DOHH2 (cell line): ENCODE results near the gene ATP1A3.

Source experiments
- EZH2phosphoT487 ChIP-seq: fragments of 200-600 bp; sonication (generic); IDR thresholded peaks from 2 replicates; pipeline ENCODE4 v1.6.1; 2017; ENCODE audit warnings: borderline replicate concordance, mild to moderate bottlenecking, antibody characterized with exemption, low read length, moderate library complexity, mixed read lengths
- TF ChIP-seq, protein P1 (sequence below): fragments of 200-600 bp; sonication (generic); IDR thresholded peaks from one replicate; pipeline ENCODE4 v1.5.1; 2014; ENCODE audit warnings: antibody characterized with exemption, mild to moderate bottlenecking, low read depth, low read length; ENCODE audit not compliant: poor library complexity, severe bottlenecking

GRCh38 chr19:41994521-41994971 is 516 bp upstream of the ATP1A3 start:
- TF ChIP-seq, protein P1, sequence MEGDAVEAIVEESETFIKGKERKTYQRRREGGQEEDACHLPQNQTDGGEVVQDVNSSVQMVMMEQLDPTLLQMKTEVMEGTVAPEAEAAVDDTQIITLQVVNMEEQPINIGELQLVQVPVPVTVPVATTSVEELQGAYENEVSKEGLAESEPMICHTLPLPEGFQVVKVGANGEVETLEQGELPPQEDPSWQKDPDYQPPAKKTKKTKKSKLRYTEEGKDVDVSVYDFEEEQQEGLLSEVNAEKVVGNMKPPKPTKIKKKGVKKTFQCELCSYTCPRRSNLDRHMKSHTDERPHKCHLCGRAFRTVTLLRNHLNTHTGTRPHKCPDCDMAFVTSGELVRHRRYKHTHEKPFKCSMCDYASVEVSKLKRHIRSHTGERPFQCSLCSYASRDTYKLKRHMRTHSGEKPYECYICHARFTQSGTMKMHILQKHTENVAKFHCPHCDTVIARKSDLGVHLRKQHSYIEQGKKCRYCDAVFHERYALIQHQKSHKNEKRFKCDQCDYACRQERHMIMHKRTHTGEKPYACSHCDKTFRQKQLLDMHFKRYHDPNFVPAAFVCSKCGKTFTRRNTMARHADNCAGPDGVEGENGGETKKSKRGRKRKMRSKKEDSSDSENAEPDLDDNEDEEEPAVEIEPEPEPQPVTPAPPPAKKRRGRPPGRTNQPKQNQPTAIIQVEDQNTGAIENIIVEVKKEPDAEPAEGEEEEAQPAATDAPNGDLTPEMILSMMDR, result no peak
- TF ChIP-seq EZH2phosphoT487, result no peak
